Stimulated activated CD4-positive, alpha-beta T cell treated with anti-CD3 and anti-CD28 coated beads, TNF-alpha, amount 100 ng/mL, for 24 hours (primary cell): ENCODE measurements around the gene CTSD.
"Not testable (repeated sequence)": the region's sequence is repeated elsewhere in the genome, so short reads cannot be mapped to it uniquely, and the experiment has no call there.

Experiments
- DNase-seq, 3 experiments: peaks; one replicate each; pipeline ENCODE4 v3.0.0-alpha.2; 2020; ENCODE audit warnings: low read depth in 3 of 3

Gene CTSD

DNA sequence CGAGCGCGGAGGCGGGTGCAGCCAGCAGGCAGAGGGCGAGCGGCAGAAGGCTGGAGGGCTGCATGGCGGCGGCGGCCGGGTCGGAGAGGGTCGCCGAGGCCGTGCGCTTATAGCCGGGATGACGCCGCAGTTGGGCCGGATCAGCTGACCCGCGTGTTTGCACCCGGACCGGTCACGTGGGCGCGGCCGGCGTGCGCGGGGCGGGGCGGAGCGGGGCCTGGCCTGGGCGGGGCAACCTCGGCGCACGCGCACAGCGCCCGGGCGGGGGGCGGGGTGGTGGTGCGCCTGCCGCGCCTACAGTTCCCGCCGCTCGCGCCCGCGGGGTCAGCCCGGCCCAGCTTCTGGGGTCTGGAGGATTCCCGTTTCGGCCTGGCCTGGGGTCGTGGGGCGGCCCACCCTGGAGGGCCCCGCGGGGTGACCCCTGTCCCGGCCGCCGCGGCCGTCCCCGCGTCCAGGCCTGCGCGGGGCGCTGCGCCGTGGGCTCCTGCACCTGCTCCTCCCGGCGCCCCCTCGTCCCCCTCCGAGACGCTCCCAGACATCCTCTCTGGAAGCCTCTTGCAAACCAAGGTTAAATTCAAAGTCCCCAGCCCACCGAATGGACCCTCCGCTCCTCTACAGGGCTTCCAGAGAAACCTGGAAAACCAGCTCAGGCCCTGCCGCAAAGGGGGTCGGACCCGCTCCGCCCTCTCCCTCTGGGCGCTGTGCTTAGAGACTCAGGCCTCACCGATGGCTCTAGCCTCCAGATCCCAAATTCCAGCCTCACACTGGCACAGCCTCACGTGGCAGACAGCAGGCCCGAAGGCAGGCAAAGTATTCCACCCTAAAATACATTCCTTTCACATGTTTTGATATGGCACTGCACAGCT lies at the start of gene CTSD:
TSS of gene CTSD (minus strand) at position 132 of the 866 bp plus-strand sequence. CDS start at position 64, 68 bp downstream.
- peak; percentile 74 to 82 (median 80) for DNase-seq

DNA sequence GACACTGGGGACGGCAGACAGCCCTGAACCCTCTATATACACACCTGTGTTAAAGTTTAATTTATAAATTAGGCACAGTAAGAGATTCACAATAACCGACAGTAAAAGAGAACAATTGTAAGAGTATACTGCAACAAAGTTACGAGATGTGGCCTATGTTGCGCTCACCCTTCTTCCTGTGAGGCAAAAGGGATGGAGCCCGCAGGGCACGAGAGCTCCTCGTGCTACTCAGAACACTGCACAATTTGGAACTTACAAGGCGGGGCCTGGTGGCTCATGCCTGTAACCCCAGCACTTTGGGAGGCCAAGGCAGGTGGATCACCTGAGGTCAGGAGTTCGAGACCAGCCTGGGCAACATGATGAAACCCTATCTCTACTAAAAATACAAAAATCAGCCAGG lies 49.6 kb upstream of the CTSD start:
- DNase-seq: not testable (repeated sequence)

DNA sequence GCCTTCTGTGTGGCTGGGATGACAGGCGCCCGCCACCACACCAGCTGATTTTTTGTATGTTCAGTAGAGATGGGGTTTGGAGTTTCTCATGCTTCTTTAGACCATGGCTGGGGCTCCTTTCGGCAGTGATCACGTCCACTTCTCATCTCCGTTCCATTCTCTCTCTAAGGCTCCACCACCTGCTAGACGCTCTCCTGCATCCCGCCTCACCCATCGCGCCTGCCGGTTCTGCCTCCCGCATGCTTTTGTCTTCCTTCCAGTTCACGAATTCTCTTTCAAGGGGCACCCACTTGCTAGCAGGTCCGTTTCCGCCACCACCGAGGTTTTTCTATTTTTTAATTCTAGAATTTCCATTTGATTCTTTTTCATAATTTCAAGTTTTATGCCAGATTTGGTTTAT lies 49.1 kb upstream of the CTSD start:
- DNase-seq: no peak

DNA sequence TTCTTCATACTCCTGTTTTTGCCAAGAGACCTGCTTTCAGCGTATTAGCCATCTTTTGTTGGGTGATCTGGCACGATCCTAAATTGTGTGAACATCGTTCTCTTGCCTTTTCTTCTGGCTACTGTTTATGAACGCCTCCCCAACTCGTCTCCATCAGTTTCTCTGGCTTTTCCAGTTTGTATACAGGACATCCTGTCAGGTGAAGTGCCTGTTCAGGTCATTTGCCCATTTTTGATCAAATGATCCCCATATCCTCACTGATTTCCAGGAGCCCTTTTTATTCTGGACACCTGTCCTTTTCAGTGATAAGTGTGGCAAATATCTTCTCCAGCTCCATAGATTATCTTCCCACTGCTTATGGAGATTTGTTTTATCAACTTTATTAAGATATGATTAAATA lies 48.5 kb upstream of the CTSD start:
- DNase-seq: no peak

DNA sequence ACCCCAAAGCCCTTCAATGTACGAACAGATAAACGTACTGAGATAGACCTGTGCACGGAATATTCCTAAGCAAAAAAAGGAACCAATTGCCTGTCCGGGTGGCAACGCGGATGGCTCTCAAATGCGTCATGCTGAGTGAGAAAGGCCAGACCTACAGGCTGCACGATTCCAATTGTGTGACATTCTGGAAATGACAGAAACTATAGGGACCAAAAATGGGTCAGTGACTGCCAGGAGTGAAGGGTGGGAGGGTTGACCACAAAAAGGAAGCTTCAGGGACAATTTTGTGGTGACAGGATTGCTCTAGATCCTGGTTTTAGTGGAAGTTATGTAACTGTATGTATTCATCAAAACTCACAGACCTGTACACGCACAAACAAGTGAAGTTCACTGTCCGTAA lies 47.0 kb upstream of the CTSD start:
- no peak for DNase-seq

DNA sequence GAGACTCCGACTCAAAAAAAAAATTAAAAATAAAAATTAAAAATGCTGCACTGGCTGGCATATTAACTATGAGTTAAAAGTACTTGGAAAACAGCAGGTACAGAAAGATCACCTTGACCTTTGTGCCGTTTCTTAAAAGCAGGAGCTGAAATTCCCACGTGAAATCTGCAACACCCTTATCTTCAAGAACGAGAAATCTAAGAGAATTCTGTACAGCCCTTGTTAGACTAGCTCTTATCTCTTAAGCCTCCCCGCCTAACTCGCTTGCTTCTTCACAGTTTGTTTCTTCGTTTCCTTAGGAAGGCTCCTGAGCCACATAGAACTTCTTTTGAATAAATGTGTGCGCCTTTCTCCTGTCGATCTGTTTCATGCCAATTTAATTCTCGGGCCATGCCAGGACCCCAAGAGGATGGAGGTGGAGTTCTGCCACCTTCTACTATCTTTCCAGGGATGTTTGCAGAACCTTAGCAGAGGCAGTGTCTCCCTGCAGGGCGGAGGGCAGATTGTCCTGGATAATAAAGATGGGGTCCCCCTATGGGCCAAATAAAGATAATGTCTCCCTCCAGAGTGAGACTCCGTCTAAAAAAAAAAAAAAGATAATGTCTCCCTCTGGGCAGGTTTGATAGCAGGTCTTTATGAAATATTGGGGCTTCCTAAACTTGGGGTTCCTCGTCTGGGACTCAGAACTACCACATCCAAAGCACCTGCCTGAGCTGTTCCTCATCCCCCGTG lies 43.7 kb upstream of the CTSD start:
- no peak for DNase-seq

DNA sequence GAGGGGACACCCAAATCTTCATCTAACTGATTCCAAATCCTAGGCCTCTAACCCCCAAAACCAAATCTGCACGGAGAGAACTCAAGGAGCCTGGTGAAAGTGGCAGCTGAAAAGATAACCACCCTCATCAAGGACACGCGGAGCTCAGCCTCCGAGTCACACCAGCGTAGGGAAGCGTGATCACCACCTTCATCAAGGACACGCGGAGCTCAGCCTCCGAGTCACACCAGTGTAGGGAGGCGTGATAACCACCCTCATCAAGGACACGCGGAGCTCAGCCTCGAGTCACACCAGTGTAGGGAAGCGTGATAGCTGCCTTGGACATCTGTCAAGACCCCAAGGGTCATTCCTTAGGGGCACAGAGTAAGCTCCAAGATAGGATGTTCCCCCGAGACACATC lies 41.8 kb upstream of the CTSD start:
- DNase-seq: no peak

DNA sequence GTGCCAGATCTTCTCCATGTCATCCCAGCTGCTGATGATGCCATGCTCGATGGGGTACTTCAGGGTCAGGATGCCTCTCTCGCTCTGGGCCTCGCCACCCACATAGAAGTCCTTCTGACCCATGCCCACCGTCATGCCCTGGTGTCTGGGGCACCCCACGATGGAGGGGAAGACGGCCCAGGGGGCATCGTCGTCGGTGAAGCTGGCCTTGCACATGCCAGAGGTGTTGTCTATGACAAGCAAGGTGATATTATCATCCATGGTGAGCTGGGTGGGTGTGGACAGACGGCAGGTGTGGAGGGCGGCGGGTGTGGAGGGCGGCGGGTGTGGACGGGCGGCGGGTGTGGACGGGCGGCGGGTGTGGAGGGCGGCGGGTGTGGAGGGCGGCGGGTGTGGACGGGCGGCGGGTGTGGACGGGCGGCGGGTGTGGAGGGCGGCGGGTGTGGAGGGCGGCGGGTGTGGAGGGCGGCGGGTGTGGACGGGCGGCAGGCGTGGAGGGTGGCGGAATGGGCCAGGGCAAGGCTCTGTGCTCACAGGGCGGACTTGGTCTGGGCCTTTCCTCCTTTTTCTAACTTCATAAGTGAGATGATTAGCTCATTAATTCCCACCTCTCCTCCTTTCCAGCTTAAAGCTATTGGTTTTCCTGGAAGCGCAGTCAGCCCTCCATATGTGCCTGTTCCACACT lies 40.2 kb upstream of the CTSD start:
- not testable (repeated sequence) for DNase-seq

DNA sequence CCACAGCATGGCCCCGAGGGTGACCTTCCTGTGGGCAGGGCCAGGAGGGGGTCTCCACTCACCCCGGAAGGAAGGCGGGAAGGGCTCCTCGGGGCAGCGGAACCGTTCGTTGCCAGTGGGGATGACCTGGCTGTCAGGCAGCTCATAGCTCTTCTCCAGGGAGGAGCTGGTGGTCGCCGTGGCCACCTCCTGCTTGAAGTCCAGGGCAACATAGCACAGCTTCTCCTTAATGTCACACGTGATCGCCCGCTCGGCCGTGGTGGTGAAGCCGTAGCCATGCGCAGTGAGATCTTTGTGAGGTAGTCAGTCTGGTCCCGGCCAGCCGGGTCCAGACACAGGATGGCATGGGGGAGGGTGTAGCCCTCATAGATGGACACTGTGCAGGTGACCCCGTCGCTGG lies 39.5 kb upstream of the CTSD start:
- DNase-seq: no peak

DNA sequence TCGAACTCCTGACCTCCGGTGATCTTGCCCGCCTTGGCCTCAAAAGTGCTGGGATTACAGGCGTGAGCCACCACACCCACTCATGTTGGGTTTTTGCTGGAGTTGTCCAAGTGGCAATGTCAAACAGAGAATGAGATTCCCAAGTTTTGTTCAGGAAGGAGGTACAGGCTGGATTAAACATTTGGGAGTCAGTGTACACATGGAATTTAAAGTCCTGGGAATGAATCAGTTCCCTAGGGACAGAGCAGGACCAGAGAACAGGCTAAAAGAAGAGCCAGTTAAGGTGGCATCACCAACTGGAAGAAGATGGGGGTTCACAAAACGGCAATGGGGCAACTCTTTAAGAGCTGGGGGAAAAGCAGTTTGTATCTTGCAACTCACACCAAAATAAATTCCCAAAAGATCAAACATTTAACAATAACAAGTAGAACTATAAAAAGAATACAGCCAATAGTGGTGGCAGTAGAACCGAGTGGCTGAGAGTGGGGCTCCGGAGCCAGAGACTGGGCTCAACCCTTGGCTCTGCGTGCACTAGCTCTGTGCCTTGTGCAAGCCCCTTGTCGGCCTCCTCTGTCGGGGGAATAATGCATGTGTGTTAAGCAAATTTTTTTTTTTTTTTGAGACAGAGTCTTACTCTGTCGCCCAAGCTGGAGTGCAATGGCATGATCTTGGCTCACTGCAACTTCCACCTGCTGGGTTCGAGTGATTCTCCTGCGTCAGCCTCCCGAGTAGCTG lies 33.8 kb upstream of the CTSD start:
- DNase-seq: no peak

DNA sequence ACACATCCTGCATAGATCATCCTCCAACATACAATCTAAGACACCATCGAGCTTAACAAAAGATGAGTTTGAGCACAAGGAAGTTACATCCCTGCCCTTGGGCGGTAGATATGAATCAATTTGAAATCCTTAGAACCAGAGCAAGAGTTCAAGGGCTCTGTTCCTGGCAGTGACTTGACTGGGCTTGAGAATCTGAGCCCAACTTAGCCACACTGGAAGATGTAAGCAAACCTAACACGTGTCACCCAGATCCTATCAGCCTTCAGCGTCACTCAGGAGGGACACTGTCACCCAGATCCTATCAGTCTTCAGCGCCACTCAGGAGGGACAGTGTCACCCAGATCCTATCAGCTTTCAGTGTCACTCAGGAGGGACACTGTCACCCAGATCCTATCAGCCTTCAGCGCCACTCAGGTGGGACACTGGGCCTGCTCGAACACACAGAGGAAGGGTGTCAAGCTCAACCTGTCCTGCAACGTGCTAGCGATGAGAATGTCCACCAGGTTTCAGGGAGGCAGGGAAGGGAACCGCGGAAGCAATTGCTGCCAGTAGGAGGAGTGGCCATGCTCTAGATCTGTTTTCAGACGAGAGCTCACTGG lies 32.8 kb upstream of the CTSD start:
- DNase-seq: no peak

DNA sequence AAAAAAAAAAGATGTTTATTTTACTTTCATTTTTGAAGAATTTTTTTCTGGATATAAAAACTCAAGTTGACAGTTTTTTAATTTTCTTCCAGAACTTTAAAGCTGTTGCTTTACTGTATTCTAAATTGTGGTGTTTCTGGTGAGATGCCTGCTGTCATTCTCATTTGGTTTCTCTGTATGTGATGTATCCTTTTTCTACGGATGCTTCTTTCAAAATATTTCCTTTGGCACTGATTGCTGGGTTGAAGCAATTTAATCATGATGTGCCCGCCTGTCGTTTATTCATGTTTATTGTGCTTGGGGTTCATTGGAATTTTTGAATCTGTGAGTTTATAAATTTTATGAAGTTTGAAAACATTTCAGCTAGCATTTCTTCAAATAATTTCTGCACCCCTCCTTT lies 29.4 kb upstream of the CTSD start:
- no peak for DNase-seq

DNA sequence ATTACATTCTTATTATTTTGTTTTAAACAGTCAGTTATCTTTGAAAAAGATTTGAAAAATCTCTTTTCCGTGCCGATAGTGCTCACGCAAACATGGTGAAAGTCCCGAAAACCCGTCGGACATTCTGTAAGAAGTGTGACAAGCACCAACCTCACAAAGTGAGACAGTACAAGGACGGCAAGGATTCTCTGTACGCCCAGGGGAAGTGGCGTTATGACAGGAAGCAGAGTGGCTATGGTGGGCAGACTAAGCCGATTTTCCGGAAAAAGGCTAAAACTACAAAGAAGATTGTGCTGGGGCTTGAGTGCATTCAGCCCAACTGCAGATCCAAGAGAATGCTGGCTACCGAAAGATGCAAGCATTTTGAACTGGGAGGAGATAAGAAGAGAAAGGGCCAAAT lies 28.7 kb upstream of the CTSD start:
- no peak for DNase-seq

DNA sequence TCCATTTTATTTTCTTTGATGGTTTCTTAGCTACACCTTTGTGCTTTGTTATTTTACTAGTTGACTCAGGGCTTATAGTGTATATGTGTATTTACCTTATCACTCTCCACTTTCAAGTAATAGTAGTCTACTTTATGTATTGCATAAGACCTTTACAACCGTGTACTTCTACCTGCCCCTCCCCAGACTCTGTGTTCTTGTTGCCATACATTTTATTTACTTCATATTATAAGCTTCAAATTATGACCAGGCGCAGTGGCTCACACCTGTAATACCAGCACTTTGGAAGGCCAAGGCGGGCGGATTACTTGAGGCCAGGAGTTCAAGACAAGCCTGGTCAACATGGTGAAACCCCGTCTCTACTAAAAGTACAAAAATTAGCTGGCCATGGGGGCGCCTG lies 28.2 kb upstream of the CTSD start:
- no peak for DNase-seq

DNA sequence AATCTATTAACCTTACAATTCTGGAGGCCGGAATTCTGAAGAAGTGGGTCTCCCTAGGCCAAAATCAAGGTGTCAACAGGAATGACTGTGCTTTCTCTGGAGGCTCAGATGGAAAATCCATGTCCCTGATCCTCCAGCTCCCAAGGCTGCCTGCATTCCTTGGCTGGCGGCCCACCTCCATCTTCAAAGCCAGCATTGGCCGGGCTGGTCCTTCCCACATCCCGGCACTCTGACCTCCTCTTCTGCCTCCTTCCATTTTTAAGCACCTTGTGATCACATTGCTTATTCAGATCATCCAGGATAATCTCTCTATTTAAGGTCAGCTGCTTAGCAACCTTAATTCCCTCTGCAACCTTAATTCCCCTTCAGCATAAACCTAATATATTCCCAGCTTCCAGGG lies 22.7 kb upstream of the CTSD start:
- DNase-seq: no peak

DNA sequence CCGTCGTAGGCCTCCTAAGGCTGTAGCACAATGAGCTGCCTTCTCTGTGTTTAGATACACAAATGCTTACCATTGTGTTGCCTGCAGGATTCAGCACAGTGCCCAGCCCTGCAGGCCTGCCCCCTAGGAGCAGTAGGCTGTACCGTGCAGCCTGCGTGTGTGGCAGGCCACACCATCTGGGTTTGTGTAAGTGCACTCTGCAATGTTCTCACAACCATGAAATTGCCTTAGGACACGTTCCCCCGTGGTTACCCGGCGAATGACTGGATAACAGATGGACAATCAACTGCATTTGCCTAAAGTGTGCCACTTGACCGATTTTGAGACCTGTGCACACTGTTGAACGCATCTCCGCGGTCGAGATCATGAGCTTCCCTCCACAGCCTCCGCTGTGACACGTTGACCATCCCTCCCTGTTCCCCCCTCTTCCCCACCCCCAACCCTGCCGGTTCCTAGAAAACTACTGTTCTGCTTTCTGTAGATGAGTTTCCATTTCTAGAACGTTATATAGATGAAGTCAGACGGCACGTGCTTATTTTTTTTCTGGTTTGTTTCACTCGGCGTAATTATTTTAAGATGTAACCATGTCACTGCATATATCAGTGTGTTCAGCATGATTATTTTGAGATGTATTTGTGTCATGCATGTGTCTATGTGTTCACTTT lies 22.2 kb upstream of the CTSD start:
- no peak for DNase-seq

DNA sequence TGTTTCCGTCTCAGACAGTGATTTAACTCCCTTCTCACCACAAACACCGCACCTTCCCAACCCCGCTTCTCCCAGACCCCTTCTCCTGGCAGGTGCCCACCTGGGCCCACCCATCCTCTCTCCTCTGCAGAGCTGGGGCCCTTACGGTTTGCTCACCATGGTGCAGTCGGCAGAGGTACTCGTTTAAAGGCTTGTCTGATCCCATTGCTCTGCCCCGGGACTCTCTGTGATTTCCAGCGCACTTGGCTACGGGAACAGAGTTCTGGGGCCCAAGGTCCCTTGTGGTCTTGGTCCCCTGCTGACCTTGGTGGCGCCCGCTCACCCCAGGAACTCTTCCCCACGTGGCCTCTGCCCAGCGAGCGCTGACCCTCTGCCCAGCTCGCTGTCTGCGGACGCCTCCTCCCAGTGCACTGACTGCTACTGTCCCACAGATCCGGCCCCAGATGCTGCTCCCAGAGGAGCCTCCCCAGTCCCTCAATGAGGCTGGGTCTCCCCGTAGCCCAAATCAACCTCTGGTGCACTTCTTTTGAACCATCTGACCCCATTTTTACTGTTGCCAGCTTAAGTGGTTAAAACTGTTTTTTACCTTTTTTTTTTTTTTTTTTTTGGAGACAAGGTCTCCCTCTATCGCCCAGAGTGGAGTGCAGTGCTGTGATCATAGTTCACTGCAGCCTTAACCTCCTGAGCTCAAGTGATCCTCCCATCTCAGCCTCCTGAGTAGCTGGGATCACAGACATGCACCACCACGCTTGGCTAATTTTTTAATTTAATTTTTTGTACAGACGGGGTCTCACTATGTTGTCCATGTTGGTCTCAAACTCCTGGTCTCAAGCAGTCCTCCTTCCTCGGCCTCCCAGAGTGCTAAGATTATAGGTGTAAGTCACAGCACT lies 21.3 kb upstream of the CTSD start:
- DNase-seq: no peak

DNA sequence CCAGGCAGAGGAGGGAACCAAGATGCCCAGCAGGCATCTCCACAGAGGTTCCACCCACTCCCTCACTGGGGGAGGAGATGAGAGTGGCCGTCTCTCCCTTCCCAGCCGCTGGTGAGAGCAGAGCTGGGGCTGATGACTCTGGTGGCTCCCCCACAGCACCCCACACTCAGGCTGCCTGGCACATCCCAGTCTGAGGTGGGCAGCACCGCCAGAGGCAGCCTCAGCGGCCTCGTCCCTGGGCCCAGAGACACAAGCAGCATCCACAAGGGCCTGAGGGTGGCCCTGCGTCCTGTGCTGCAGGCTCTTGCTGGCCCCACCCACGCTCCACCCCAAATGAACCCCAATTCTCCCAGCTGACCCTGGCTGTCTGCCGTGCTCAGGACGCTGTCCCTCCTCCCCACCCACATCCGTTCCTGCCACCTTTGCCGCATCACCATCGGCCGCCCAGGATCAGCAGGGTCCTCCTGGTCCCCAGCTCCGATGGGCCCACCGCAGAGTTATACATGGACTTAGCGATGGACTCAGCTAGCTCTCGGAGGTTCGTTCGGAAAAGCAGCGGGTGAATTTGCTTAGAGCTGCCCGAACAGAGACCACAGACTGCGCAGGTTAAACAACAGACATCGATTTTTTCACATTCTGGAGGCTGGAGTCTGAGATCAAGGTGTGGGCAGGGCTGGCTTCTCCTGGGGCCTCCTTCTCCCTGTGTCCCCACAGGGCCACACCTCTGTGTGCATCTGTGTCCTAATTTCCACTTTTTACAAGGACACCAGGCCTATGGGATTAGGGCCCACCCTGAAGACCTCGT lies 20.2 kb upstream of the CTSD start:
- DNase-seq: no peak
